SU-DHL-6 (cell line): ENCODE measurements around the gene EPHA7.

Experiments
- H2AFZ ChIP-seq: fragments of 200-600 bp; sonication (generic); 2 replicates; pipeline ENCODE4 v1.6.1; 2014; ENCODE audit warnings: low read depth, mild to moderate bottlenecking, moderate library complexity, mixed read lengths, antibody characterized with exemption, low read length; ENCODE audit not compliant: severe bottlenecking
- H3F3A ChIP-seq: fragments of 200-600 bp; shearing (Covaris generic); 2 replicates; pipeline ENCODE4 v1.6.0; 2016; ENCODE audit warnings: antibody characterized with exemption, mild to moderate bottlenecking; ENCODE audit not compliant: insufficient read depth
- H3K27ac ChIP-seq: fragments of 200-600 bp; sonication (generic); 2 replicates; pipeline ENCODE4 v1.5.1; 2016; ENCODE audit warnings: low read depth, mild to moderate bottlenecking, low read length, moderate library complexity, mixed read lengths
- H3K27me3 ChIP-seq: fragments of 200-600 bp; sonication (generic), shearing (Covaris generic); 2 replicates; pipeline ENCODE4 v1.6.0; 2014; ENCODE audit warnings: mild to moderate bottlenecking, low read length
- H3K36me3 ChIP-seq: fragments of 200-600 bp; sonication (generic); 2 replicates; pipeline ENCODE4 v1.6.1; 2014; ENCODE audit warnings: mild to moderate bottlenecking, low read length, mixed read lengths
- H3K4me2 ChIP-seq: fragments of 300-600, 200-600 bp; shearing (Covaris generic), sonication (generic); 2 replicates; pipeline ENCODE4 v1.6.0; 2014; ENCODE audit warnings: low read length, low read depth, mild to moderate bottlenecking; ENCODE audit not compliant: poor library complexity, severe bottlenecking
- H3K4me3 ChIP-seq: fragments of 200-600 bp; sonication (generic); 2 replicates; pipeline ENCODE4 v1.5.1; 2014; ENCODE audit warnings: antibody characterized with exemption, low read length, mild to moderate bottlenecking, mixed read lengths; ENCODE audit not compliant: insufficient read depth, poor library complexity, severe bottlenecking
- H3K79me2 ChIP-seq: fragments of 200-600 bp; sonication (generic); 2 replicates; pipeline ENCODE4 v1.6.1; 2014; ENCODE audit warnings: mild to moderate bottlenecking, low read length, moderate library complexity; ENCODE audit not compliant: insufficient read depth
- H3K9ac ChIP-seq: fragments of 200-600 bp; sonication (generic); 2 replicates; pipeline ENCODE4 v1.7.0; 2014; ENCODE audit warnings: mild to moderate bottlenecking, low read length
- H3K9me2 ChIP-seq: fragments of 200-600 bp; sonication (generic); replicated peaks from 2 replicates; pipeline ENCODE4 v1.6.1; 2014; ENCODE audit warnings: low read length; ENCODE audit not compliant: insufficient read depth
- H3K9me3 ChIP-seq: fragments of 200-600 bp; sonication (generic); 2 replicates; pipeline ENCODE4 v1.6.1; 2014; ENCODE audit warnings: low read length, mixed read lengths; ENCODE audit not compliant: insufficient read depth
- H4K20me1 ChIP-seq: fragments of 200-600 bp; sonication (generic); 2 replicates; pipeline ENCODE4 v1.6.1; 2014; ENCODE audit warnings: low read depth, mild to moderate bottlenecking, antibody characterized with exemption, low read length, moderate library complexity, mixed read lengths
- EZH2phosphoT487 ChIP-seq: fragments of 200-600 bp; sonication (generic), shearing (Covaris generic); conservative IDR thresholded peaks from 2 replicates; pipeline ENCODE4 v1.6.1; 2018; ENCODE audit warnings: mild to moderate bottlenecking, antibody characterized with exemption, low read length, moderate library complexity, mixed read lengths
- TF ChIP-seq, protein P1 (sequence below): fragments of 200-600 bp; sonication (generic); IDR thresholded peaks from one replicate; pipeline ENCODE4 v1.5.1; 2017; ENCODE audit warnings: antibody characterized with exemption, mild to moderate bottlenecking, low read length, moderate library complexity; ENCODE audit not compliant: insufficient read depth, poor library complexity, severe bottlenecking

Gene EPHA7

DNA sequence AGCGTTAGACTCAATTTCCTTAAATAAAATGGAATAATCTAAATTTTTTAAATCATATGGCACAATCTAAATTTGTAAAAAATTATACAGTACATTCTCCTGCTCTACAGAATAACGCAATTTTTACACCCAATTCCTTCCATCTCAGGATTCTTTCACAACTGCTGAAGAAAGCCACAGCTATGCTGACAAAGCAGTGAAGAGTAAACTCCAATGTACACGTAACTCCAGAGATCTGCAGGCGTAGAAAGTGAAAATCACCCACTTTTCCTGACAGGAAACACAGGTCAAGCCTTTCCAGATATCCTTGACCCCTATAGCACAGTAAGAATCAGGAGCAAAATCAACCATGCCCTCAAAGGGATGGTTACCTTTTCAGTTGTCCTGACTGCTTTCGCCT is 27.4 kb downstream of the EPHA7 start:
- no peaks in the 10 kb centered on the region for H3K9me3 ChIP-seq
- TF ChIP-seq, protein P1, sequence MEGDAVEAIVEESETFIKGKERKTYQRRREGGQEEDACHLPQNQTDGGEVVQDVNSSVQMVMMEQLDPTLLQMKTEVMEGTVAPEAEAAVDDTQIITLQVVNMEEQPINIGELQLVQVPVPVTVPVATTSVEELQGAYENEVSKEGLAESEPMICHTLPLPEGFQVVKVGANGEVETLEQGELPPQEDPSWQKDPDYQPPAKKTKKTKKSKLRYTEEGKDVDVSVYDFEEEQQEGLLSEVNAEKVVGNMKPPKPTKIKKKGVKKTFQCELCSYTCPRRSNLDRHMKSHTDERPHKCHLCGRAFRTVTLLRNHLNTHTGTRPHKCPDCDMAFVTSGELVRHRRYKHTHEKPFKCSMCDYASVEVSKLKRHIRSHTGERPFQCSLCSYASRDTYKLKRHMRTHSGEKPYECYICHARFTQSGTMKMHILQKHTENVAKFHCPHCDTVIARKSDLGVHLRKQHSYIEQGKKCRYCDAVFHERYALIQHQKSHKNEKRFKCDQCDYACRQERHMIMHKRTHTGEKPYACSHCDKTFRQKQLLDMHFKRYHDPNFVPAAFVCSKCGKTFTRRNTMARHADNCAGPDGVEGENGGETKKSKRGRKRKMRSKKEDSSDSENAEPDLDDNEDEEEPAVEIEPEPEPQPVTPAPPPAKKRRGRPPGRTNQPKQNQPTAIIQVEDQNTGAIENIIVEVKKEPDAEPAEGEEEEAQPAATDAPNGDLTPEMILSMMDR, result no peak
- no peak for TF ChIP-seq EZH2phosphoT487
- no peaks in the 10 kb centered on the region for H3K27me3 ChIP-seq
- H3K4me2 ChIP-seq, result no peak overlapping the region
- H3F3A ChIP-seq, result no peaks in the 10 kb centered on the region
- H3K9me2 ChIP-seq, result no peaks in the 10 kb centered on the region
- H3K4me3 ChIP-seq, result no peak overlapping the region
- H2AFZ ChIP-seq, result no peak overlapping the region
- no peak overlapping the region for H3K27ac ChIP-seq
- no peaks in the 10 kb centered on the region for H3K79me2 ChIP-seq
- no peaks in the 10 kb centered on the region for H4K20me1 ChIP-seq
- H3K9ac ChIP-seq, result no peak overlapping the region
- no peaks in the 10 kb centered on the region for H3K36me3 ChIP-seq

DNA sequence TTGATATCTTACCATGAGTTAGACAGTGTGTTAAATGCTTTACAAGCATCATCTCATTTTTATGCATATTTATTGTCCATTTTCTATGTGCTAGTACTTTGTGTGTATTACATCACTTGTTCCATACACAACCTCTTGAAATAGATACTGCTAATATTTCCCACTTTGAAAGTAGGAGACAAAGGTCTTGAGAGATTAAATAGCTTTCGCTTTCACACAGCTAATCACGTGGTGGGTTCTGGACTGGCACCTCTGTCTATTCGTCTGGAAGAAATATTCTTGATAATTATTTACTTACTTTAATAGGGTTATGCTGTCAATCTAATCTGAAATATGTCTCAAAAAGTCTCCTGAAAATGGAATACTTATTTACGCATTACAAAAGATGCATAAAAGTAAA is 30.2 kb downstream of the EPHA7 start:
- Histone ChIP-seq H3K4me3 (no peak overlapping the region), H3K79me2 (no peaks in the 10 kb centered on the region), H2AFZ (no peak overlapping the region), H3K9ac (no peak overlapping the region), H3K36me3 (no peaks in the 10 kb centered on the region), H3F3A (no peaks in the 10 kb centered on the region), H3K27me3 (no peaks in the 10 kb centered on the region), H3K27ac (no peak overlapping the region), H3K4me2 (no peak overlapping the region), H3K9me3 (no peaks in the 10 kb centered on the region), H3K9me2 (no peaks in the 10 kb centered on the region), H4K20me1 (no peaks in the 10 kb centered on the region)
- TF ChIP-seq, protein P1, result no peak
- no peak for TF ChIP-seq EZH2phosphoT487

DNA sequence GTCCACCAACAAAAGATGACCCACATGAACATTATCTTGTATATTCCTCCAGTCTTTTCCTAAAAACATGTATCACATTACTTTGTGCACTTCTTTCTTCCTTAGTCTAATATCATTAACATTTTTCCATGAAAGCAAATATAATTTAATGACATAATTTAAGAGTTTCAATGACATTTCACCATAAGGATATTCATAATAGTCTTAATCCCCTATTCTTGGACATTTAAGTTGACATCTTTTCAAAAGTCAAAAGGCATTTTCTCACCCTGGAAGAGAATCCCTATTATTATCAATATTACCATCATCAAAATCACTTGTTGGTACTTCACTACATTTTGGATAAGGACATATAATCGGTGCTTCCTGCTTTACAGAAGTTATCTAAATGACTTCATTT is 31.3 kb downstream of the EPHA7 start:
- Histone ChIP-seq H3K27ac (no peak overlapping the region), H3K9me3 (no peaks in the 10 kb centered on the region), H3K4me3 (no peak overlapping the region), H3K79me2 (no peaks in the 10 kb centered on the region), H3K4me2 (no peak overlapping the region), H3K27me3 (no peaks in the 10 kb centered on the region), H3F3A (no peaks in the 10 kb centered on the region), H4K20me1 (no peaks in the 10 kb centered on the region), H3K9ac (no peak overlapping the region), H3K9me2 (no peaks in the 10 kb centered on the region), H3K36me3 (no peaks in the 10 kb centered on the region), H2AFZ (no peak overlapping the region)
- no peak for TF ChIP-seq EZH2phosphoT487

DNA sequence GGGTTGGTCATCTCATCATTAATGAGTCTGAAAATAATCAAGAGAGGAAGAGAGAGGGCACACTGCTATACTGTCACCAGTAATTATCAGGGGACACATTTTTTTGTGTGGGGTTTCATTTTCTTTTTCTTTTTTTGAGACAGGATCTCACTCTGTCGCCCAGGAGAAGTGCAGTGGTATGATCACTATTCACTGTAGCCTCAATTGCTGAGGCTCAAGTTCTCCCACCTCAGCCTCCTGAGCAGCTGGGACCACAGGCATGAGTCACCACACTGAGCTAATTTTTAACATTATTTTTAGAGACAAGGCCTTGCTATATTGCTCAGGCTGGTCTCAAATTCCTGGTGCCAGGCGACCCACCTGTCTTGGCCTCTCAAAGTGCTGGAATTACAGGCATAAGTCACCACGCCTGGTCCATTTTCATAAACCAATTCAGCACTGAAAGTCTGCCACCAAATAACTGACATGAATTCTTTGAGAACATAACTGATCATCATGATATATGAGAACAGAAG is 43.3 kb downstream of the EPHA7 start:
- TF ChIP-seq, protein P1, result no peak
- no peak for TF ChIP-seq EZH2phosphoT487
- Histone ChIP-seq H4K20me1 (no peaks in the 10 kb centered on the region), H3K4me2 (no peak overlapping the region), H3K9me3 (no peaks in the 10 kb centered on the region), H3F3A (no peaks in the 10 kb centered on the region), H3K27me3 (no peaks in the 10 kb centered on the region), H2AFZ (no peak overlapping the region), H3K79me2 (no peaks in the 10 kb centered on the region), H3K27ac (no peak overlapping the region), H3K9ac (no peak overlapping the region), H3K4me3 (no peak overlapping the region), H3K9me2 (no peaks in the 10 kb centered on the region), H3K36me3 (no peaks in the 10 kb centered on the region)
